Ishikawa (cell line): ENCODE data around the gene HSF4.

Source experiments
- CEBPB ChIP-seq: IDR thresholded peaks from 2 replicates; pipeline ENCODE4 v1.6.1; 2012
- CREB1 ChIP-seq: IDR thresholded peaks from 2 replicates; pipeline ENCODE4 v1.6.1; 2012; ENCODE audit warnings: low read depth
- EGR1 ChIP-seq: IDR thresholded peaks from 2 replicates; pipeline ENCODE4 v1.6.1; 2012
- EP300 ChIP-seq: IDR thresholded peaks from 2 replicates; pipeline ENCODE4 v1.6.1; 2012; ENCODE audit warnings: borderline replicate concordance
- FOXM1 ChIP-seq: IDR thresholded peaks from 2 replicates; pipeline ENCODE4 v1.6.1; 2012; ENCODE audit warnings: low read depth, borderline replicate concordance
- RAD21 ChIP-seq: IDR thresholded peaks from 2 replicates; pipeline ENCODE4 v1.6.1; 2012; ENCODE audit warnings: low read depth
- TAF1 ChIP-seq: IDR thresholded peaks from 2 replicates; pipeline ENCODE4 v1.6.1; 2012; ENCODE audit warnings: low read depth, mild to moderate bottlenecking
- TCF12 ChIP-seq: IDR thresholded peaks from 2 replicates; pipeline ENCODE4 v1.6.1; 2012; ENCODE audit warnings: low read depth
- TEAD4 ChIP-seq: IDR thresholded peaks from 2 replicates; pipeline ENCODE4 v1.6.1; 2012
- YY1 ChIP-seq: IDR thresholded peaks from 2 replicates; pipeline ENCODE4 v1.6.1; 2012; ENCODE audit warnings: low read depth
- ZBTB7A ChIP-seq: IDR thresholded peaks from 2 replicates; pipeline ENCODE4 v1.6.1; 2012; ENCODE audit warnings: low read depth
- TF ChIP-seq, protein P1 (sequence below): IDR thresholded peaks from 2 replicates; pipeline ENCODE4 v1.6.1; 2012
- TF ChIP-seq, protein P2 (sequence below): IDR thresholded peaks from 2 replicates; pipeline ENCODE4 v1.6.1; 2012; ENCODE audit warnings: low read depth, mild to moderate bottlenecking

DNA sequence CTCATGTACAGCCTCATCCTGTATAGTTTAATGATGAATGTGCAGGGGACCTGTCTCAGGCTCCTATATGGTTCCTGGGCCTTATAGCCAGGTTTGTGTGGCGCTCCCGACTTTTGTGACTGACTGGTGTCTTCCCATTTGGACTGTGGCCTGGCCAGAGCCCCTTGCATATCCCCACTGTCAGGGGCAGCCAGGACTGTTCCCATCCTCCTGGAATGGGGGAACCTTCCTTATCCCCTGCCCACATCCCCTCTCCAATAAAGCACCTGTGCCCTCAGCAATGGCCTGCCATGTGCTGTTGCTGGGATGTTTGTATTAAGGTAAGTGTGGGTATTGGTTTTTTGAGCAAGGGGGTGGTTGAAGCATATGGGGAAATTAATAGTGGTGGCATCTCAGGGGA lies 16.3 kb upstream of the HSF4 start:
- TF ChIP-seq EP300 (no peak), RAD21 (no peak), CREB1 (no peak), FOXM1 (no peak), YY1 (no peak), TCF12 (no peak), CEBPB (no peak), ZBTB7A (no peak), EGR1 (no peak), TAF1 (no peak), TEAD4 (no peak)
- TF ChIP-seq, protein P1, sequence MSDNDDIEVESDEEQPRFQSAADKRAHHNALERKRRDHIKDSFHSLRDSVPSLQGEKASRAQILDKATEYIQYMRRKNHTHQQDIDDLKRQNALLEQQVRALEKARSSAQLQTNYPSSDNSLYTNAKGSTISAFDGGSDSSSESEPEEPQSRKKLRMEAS = no peak
- TF ChIP-seq, protein P2, sequence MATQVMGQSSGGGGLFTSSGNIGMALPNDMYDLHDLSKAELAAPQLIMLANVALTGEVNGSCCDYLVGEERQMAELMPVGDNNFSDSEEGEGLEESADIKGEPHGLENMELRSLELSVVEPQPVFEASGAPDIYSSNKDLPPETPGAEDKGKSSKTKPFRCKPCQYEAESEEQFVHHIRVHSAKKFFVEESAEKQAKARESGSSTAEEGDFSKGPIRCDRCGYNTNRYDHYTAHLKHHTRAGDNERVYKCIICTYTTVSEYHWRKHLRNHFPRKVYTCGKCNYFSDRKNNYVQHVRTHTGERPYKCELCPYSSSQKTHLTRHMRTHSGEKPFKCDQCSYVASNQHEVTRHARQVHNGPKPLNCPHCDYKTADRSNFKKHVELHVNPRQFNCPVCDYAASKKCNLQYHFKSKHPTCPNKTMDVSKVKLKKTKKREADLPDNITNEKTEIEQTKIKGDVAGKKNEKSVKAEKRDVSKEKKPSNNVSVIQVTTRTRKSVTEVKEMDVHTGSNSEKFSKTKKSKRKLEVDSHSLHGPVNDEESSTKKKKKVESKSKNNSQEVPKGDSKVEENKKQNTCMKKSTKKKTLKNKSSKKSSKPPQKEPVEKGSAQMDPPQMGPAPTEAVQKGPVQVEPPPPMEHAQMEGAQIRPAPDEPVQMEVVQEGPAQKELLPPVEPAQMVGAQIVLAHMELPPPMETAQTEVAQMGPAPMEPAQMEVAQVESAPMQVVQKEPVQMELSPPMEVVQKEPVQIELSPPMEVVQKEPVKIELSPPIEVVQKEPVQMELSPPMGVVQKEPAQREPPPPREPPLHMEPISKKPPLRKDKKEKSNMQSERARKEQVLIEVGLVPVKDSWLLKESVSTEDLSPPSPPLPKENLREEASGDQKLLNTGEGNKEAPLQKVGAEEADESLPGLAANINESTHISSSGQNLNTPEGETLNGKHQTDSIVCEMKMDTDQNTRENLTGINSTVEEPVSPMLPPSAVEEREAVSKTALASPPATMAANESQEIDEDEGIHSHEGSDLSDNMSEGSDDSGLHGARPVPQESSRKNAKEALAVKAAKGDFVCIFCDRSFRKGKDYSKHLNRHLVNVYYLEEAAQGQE = no peak
